Immature natural killer cell (primary cell): ENCODE data around the gene RBM6. TPM values are rescaled to one million over a fixed set of nuclear protein-coding genes. Genes with fewer than 3 reads are reported as not detected.
"Not testable (repeated sequence)": the region's sequence is repeated elsewhere in the genome, so short reads cannot be mapped to it uniquely, and the experiment has no call there.

ENCODE experiments used
- DNase-seq, 3 donors: peaks; one replicate each; pipeline ENCODE4 v3.0.0; 2022; ENCODE audit warnings: mixed read lengths in 1 of 3
- H3K27ac Mint-ChIP-seq, 6 donors: one replicate each; pipeline ENCODE4 v1.8.0; 2020; ENCODE audit warnings: mixed read lengths in 6 of 6, mild to moderate bottlenecking in 5 of 6, inconsistent platforms in 4 of 6, moderate library complexity in 3 of 6
- H3K27me3 Mint-ChIP-seq, 3 donors: one replicate each; pipeline ENCODE4 v1.8.0; 2020 to 2021; ENCODE audit warnings: low read depth in 3 of 3, mild to moderate bottlenecking in 3 of 3, mixed read lengths in 3 of 3, moderate library complexity in 3 of 3, inconsistent platforms in 1 of 3
- H3K36me3 Mint-ChIP-seq, 3 donors: one replicate each; pipeline ENCODE4 v1.8.0; 2020; ENCODE audit warnings: mixed read lengths in 3 of 3, inconsistent platforms in 2 of 3, mild to moderate bottlenecking in 2 of 3
- H3K4me1 Mint-ChIP-seq, 2 donors: one replicate each; pipeline ENCODE4 v1.8.0; 2020; ENCODE audit warnings: inconsistent platforms in 2 of 2, mild to moderate bottlenecking in 2 of 2, mixed read lengths in 2 of 2, moderate library complexity in 1 of 2
- H3K4me3 Mint-ChIP-seq, 5 donors: one replicate each; pipeline ENCODE4 v1.8.0; 2020; ENCODE audit warnings: mild to moderate bottlenecking in 5 of 5, mixed read lengths in 5 of 5, inconsistent platforms in 3 of 5, moderate library complexity in 3 of 5
- H3K9me3 Mint-ChIP-seq, 6 donors: one replicate each; pipeline ENCODE4 v1.8.0; 2020; ENCODE audit warnings: mild to moderate bottlenecking in 6 of 6, mixed read lengths in 6 of 6, inconsistent platforms in 4 of 6, moderate library complexity in 3 of 6
- polyA plus RNA-seq, 3 donors: library from polyadenylated mRNA; unstranded; fragments of 300-500 nt; fragmentation: Illumina TruSeq; gene quantifications; one replicate each; pipeline ENCODE4 v1.2.3, GENCODE V29; 2021

The RBM6 gene
- polyA plus RNA-seq, 3 donors from 2014 or later: 7.5 to 39.7 (median 19.2) TPM

GRCh38 chr3:50044976-50045375 is 105.0 kb downstream of the RBM6 start:
- Mint-ChIP-seq H3K4me1 (peaks cover 0 to 13% of the 10 kb centered on the region in 2 donors), H3K36me3 (peaks cover 1 to 9% (median 2%) of the 10 kb centered on the region in 3 donors), H3K9me3 (no peaks in the 10 kb centered on the region), H3K4me3 (no peak overlapping the region), H3K27ac (peak overlapping the region in 2 of 6 donors; percentile 17 to 27), H3K27me3 (peaks cover 0 to 2% (median 0%) of the 10 kb centered on the region in 3 donors)
- no peak for DNase-seq

GRCh38 chr3:50047426-50047825 is 107.5 kb downstream of the RBM6 start:
- no peak for DNase-seq
- Mint-ChIP-seq H3K9me3 (no peaks in the 10 kb centered on the region), H3K4me3 (no peak overlapping the region), H3K27me3 (peaks cover 0 to 2% (median 0%) of the 10 kb centered on the region in 3 donors), H3K4me1 (no peaks in the 10 kb centered on the region), H3K36me3 (peaks cover 7 to 15% (median 8%) of the 10 kb centered on the region in 3 donors), H3K27ac (peak overlapping the region in 1 of 6 donors; percentile 71)

- H3K27me3 Mint-ChIP-seq: peaks cover 0 to 2% (median 0%) of the 10 kb centered on the region in 3 donors
- H3K4me1 Mint-ChIP-seq: no peaks in the 10 kb centered on the region
- DNase-seq: no peak
- no peaks in the 10 kb centered on the region for H3K9me3 Mint-ChIP-seq
- H3K4me3 Mint-ChIP-seq: no peak overlapping the region
- H3K27ac Mint-ChIP-seq: peak overlapping the region in 3 of 6 donors; percentile 23 to 42 (median 36)
- peaks cover 21 to 29% (median 22%) of the 10 kb centered on the region in 3 donors for H3K36me3 Mint-ChIP-seq
Observed at GRCh38 chr3:50050361-50050760, 110.4 kb downstream of the RBM6 start.

GRCh38 chr3:50057756-50058155 is 117.8 kb downstream of the RBM6 start:
- H3K4me1 Mint-ChIP-seq: no peaks in the 10 kb centered on the region
- H3K36me3 Mint-ChIP-seq: peaks cover 46 to 59% (median 48%) of the 10 kb centered on the region in 3 donors
- DNase-seq: no peak
- no peak overlapping the region for H3K27ac Mint-ChIP-seq
- H3K27me3 Mint-ChIP-seq: peaks cover 0 to 4% (median 0%) of the 10 kb centered on the region in 3 donors
- no peaks in the 10 kb centered on the region for H3K9me3 Mint-ChIP-seq
- no peak overlapping the region for H3K4me3 Mint-ChIP-seq

GRCh38 chr3:50068134-50068533 is 128.2 kb downstream of the RBM6 start:
- H3K36me3 Mint-ChIP-seq: peaks cover 44 to 62% (median 47%) of the 10 kb centered on the region in 3 donors
- DNase-seq: no peak
- H3K27ac Mint-ChIP-seq: no peak overlapping the region

GRCh38 chr3:50078091-50078490 is 138.1 kb downstream of the RBM6 start:
- Mint-ChIP-seq H3K4me1 (peaks cover 12 to 14% of the 10 kb centered on the region in 2 donors), H3K36me3 (peaks cover 9 to 26% (median 15%) of the 10 kb centered on the region in 3 donors), H3K27ac (peak overlapping the region in 5 of 6 donors; percentile 38 to 88 (median 63)), H3K27me3 (peaks cover 0 to 4% (median 0%) of the 10 kb centered on the region in 3 donors), H3K4me3 (no peak overlapping the region), H3K9me3 (no peaks in the 10 kb centered on the region)
- DNase-seq: no peak

More at GRCh38 chr3:50068134-50068533, 128.2 kb downstream of the RBM6 start:
- no peaks in the 10 kb centered on the region for H3K9me3 Mint-ChIP-seq
- peaks cover 0 to 2% (median 0%) of the 10 kb centered on the region in 3 donors for H3K27me3 Mint-ChIP-seq
- H3K4me1 Mint-ChIP-seq: no peaks in the 10 kb centered on the region
- H3K4me3 Mint-ChIP-seq: no peak overlapping the region

GRCh38 chr3:50078622-50079021 is 138.7 kb downstream of the RBM6 start:
- no peak overlapping the region for H3K4me3 Mint-ChIP-seq
- H3K36me3 Mint-ChIP-seq: peaks cover 4 to 21% (median 14%) of the 10 kb centered on the region in 3 donors
- H3K27me3 Mint-ChIP-seq: peaks cover 0 to 4% (median 0%) of the 10 kb centered on the region in 3 donors
- peak overlapping the region in 5 of 6 donors; percentile 38 to 88 (median 71) for H3K27ac Mint-ChIP-seq
- peaks cover 17% of the 10 kb centered on the region in 2 donors for H3K4me1 Mint-ChIP-seq
- no peak for DNase-seq
- H3K9me3 Mint-ChIP-seq: no peaks in the 10 kb centered on the region

GRCh38 chr3:50084951-50085350 is 145.0 kb downstream of the RBM6 start:
- H3K4me3 Mint-ChIP-seq, DNase-seq, H3K9me3 Mint-ChIP-seq, H3K36me3 Mint-ChIP-seq, H3K27ac Mint-ChIP-seq, H3K27me3 Mint-ChIP-seq: not testable (repeated sequence)
- peaks cover 26 to 31% of the 10 kb centered on the region in 2 donors for H3K4me1 Mint-ChIP-seq

GRCh38 chr3:50088725-50089608 is 149.0 kb downstream of the RBM6 start, which contains the start of gene RBM5:
Gene RBM5 (plus strand): TSS chr3:50088919. CDS start chr3:50090435, 1,516 bp downstream.
- H3K9me3 Mint-ChIP-seq: no peaks in the 10 kb centered on the region
- H3K36me3 Mint-ChIP-seq: peaks cover 9 to 27% (median 22%) of the 10 kb centered on the region in 3 donors
- H3K4me1 Mint-ChIP-seq: peaks cover 34 to 43% of the 10 kb centered on the region in 2 donors
- H3K27me3 Mint-ChIP-seq: peaks cover 2 to 9% (median 7%) of the 10 kb centered on the region in 3 donors
- peak within 1 kb of the TSS; percentile 96 to 99 (median 98) for H3K4me3 Mint-ChIP-seq
- peak within 1 kb of the TSS; percentile 95 to 99 (median 98) for H3K27ac Mint-ChIP-seq
- peak; percentile 87 to 88 (median 87) for DNase-seq

- Mint-ChIP-seq H3K4me1 (peaks cover 34 to 45% of the 10 kb centered on the region in 2 donors), H3K4me3 (peak overlapping the region; percentile 96 to 99 (median 98)), H3K9me3 (no peaks in the 10 kb centered on the region), H3K27me3 (peaks cover 2 to 9% (median 7%) of the 10 kb centered on the region in 3 donors), H3K27ac (peak overlapping the region; percentile 95 to 99 (median 98)), H3K36me3 (peaks cover 9 to 31% (median 23%) of the 10 kb centered on the region in 3 donors)
- no peak for DNase-seq
Observed at GRCh38 chr3:50089609-50089945, 149.6 kb downstream of the RBM6 start.

GRCh38 chr3:50090984-50091383 is 151.0 kb downstream of the RBM6 start:
- Mint-ChIP-seq H3K36me3 (peaks cover 15 to 43% (median 33%) of the 10 kb centered on the region in 3 donors), H3K27ac (peak overlapping the region in 5 of 6 donors; percentile 95 to 99 (median 98)), H3K4me3 (peak overlapping the region in 4 of 5 donors; percentile 96 to 98 (median 98)), H3K4me1 (peaks cover 41 to 57% of the 10 kb centered on the region in 2 donors), H3K27me3 (peaks cover 2 to 9% (median 7%) of the 10 kb centered on the region in 3 donors), H3K9me3 (no peaks in the 10 kb centered on the region)
- no peak for DNase-seq

GRCh38 chr3:50095352-50095998 is 155.5 kb downstream of the RBM6 start:
- no peak overlapping the region for H3K4me3 Mint-ChIP-seq
- no peaks in the 10 kb centered on the region for H3K9me3 Mint-ChIP-seq
- no peak for DNase-seq

GRCh38 chr3:50100386-50100785 is 160.4 kb downstream of the RBM6 start:
- H3K27ac Mint-ChIP-seq: no peak overlapping the region
- no peak for DNase-seq
- H3K36me3 Mint-ChIP-seq: peaks cover 16 to 70% (median 34%) of the 10 kb centered on the region in 3 donors
- H3K4me1 Mint-ChIP-seq: peaks cover 9 to 16% of the 10 kb centered on the region in 2 donors
- peaks cover 0 to 7% (median 3%) of the 10 kb centered on the region in 3 donors for H3K27me3 Mint-ChIP-seq
- no peaks in the 10 kb centered on the region for H3K9me3 Mint-ChIP-seq
- no peak overlapping the region for H3K4me3 Mint-ChIP-seq

More at GRCh38 chr3:50095352-50095998, 155.5 kb downstream of the RBM6 start:
- Mint-ChIP-seq H3K36me3 (peaks cover 17 to 65% (median 36%) of the 10 kb centered on the region in 3 donors), H3K27ac (peak overlapping the region in 3 of 6 donors; percentile 1 to 50 (median 17)), H3K27me3 (peaks cover 0 to 4% (median 0%) of the 10 kb centered on the region in 3 donors), H3K4me1 (peaks cover 29 to 49% of the 10 kb centered on the region in 2 donors)
